Measurements from ENCODE around the gene MAGOH.
"Not testable (repeated sequence)": the region's sequence is repeated elsewhere in the genome, so short reads cannot be mapped to it uniquely, and the experiment has no call there.

MAGOH gene

GRCh38 chr1:53188099-53188498 lies 50.2 kb downstream of the MAGOH start:
- no peak for DNase-seq

- DNase-seq, result no peak
These were observed 50.9 kb downstream of the MAGOH start for GRCh38 chr1:53187401-53187800.

GRCh38 chr1:53186533-53186932 lies 51.8 kb downstream of the MAGOH start:
- DNase-seq, result no peak

GRCh38 chr1:53185955-53186297 lies 52.4 kb downstream of the MAGOH start:
- DNase-seq, result not testable (repeated sequence)

GRCh38 chr1:53183095-53183990 lies 55.0 kb downstream of the MAGOH start:
- no peak for DNase-seq

- DNase-seq, result no peak
These were observed 55.6 kb downstream of the MAGOH start for GRCh38 chr1:53182716-53183094.

- DNase-seq, result peak in 47 of 58 donors; percentile 5 to 88 (median 36)
These were observed 56.2 kb downstream of the MAGOH start for GRCh38 chr1:53182111-53182593.

- DNase-seq, result no peak
These were observed 57.4 kb downstream of the MAGOH start for GRCh38 chr1:53180951-53181350.

- DNase-seq, result no peak
These were observed 58.1 kb downstream of the MAGOH start for GRCh38 chr1:53180226-53180625.

All from anterior cingulate cortex (tissue), 58 donors.